HepG2 (cell line): ENCODE measurements around the gene PAK2. TPM values are rescaled to one million over a fixed set of nuclear protein-coding genes. Genes with fewer than 3 reads are reported as not detected.

Experiments
- AHR ChIP-seq: IDR thresholded peaks from 2 replicates; pipeline ENCODE4 v1.6.1; 2018; ENCODE audit warnings: missing genetic modification reagents, missing compliant biosample characterization
- CC2D1A ChIP-seq: sonication (generic); formaldehyde crosslinking; IDR thresholded peaks from 2 replicates; pipeline ENCODE4 v1.8.1; 2023; ENCODE audit warnings: mild to moderate bottlenecking, missing genetic modification reagents
- GZF1 ChIP-seq: sonication (generic); formaldehyde crosslinking; IDR thresholded peaks from 2 replicates; pipeline ENCODE4 v1.5.1; 2020; ENCODE audit warnings: mild to moderate bottlenecking, missing genetic modification reagents
- JDP2 ChIP-seq: sonication (generic); formaldehyde crosslinking; IDR thresholded peaks from 2 replicates; pipeline ENCODE4 v1.8.1; 2022; ENCODE audit warnings: missing genetic modification reagents, borderline replicate concordance
- KDM3A ChIP-seq: IDR thresholded peaks from 2 replicates; pipeline ENCODE4 v1.6.1; 2018; ENCODE audit warnings: low read depth, missing compliant biosample characterization
- KLF13 ChIP-seq: sonication (generic); formaldehyde crosslinking; IDR thresholded peaks from 2 replicates; pipeline ENCODE4 v1.4.0; 2020; ENCODE audit warnings: mild to moderate bottlenecking, missing genetic modification reagents
- SUZ12 ChIP-seq: fragments of 150-350 bp; IDR thresholded peaks from 2 replicates; pipeline ENCODE4 v1.6.1; 2014; ENCODE audit warnings: low read depth, low read length
- TBL1XR1 ChIP-seq: fragments of 150-350 bp; IDR thresholded peaks from 2 replicates; pipeline ENCODE4 v1.6.1; 2014; ENCODE audit warnings: borderline replicate concordance, low read length; ENCODE audit not compliant: partially characterized antibody
- ZBTB7A ChIP-seq: sonication (generic); formaldehyde crosslinking; IDR thresholded peaks from 2 replicates; pipeline ENCODE4 v1.8.0; 2022; ENCODE audit warnings: mild to moderate bottlenecking, missing genetic modification reagents
- ZBTB7B ChIP-seq: sonication (generic); formaldehyde crosslinking; IDR thresholded peaks from 2 replicates; pipeline ENCODE4 v1.4.0; 2020; ENCODE audit warnings: missing genetic modification reagents
- ZNF230 ChIP-seq: sonication (generic); formaldehyde crosslinking; IDR thresholded peaks from 2 replicates; pipeline ENCODE4 v1.4.0; 2020; ENCODE audit warnings: mild to moderate bottlenecking, missing genetic modification reagents
- ZNF468 ChIP-seq: sonication (generic); formaldehyde crosslinking; IDR thresholded peaks from 2 replicates; pipeline ENCODE4 v1.8.0; 2022; ENCODE audit warnings: mild to moderate bottlenecking, moderate library complexity, missing genetic modification reagents
- ZNF83 ChIP-seq: sonication (generic); formaldehyde crosslinking; IDR thresholded peaks from 2 replicates; pipeline ENCODE4 v1.4.0; 2020; ENCODE audit warnings: missing genetic modification reagents, mild to moderate bottlenecking, borderline replicate concordance
- polyA plus RNA-seq, 8 experiments: library from polyadenylated mRNA; depleted of rRNA in 3 of 8; stranded (reverse) in 7 of 8; unstranded in 1 of 8; fragments of >200 nt; fragmentation: Illumina TruSeq in 4 of 8; extraction: Trizol in 4 of 8; gene quantifications; 2 replicates each; pipeline versions ENCODE4 v1.2.1 to v1.2.3, GENCODE V29; 2011 to 2016; ENCODE audit warnings: low read depth in 4 of 8, missing spikeins in 1 of 8, mixed read lengths in 1 of 8; ENCODE audit not compliant: insufficient read depth in 1 of 8
- total RNA-seq, 5 experiments: library from RNA; depleted of rRNA; stranded (reverse); fragments of >200 nt; fragmentation: Illumina TruSeq; extraction: Trizol; gene quantifications; 2 replicates each; pipeline ENCODE4 v1.2.3, GENCODE V29; 2016; ENCODE audit warnings: low read depth in 1 of 5
- TF ChIP-seq, protein P1 (sequence below): sonication (generic); formaldehyde crosslinking; IDR thresholded peaks from 2 replicates; pipeline ENCODE4 v1.5.1; 2020; ENCODE audit warnings: mild to moderate bottlenecking, missing genetic modification reagents
- TF ChIP-seq, protein P2 (sequence below): IDR thresholded peaks from 2 replicates; pipeline ENCODE4 v1.6.1; 2012; ENCODE audit warnings: low read depth, low read length, improper control_type of control experiment
- TF ChIP-seq, protein P3 (sequence below): sonication (generic); formaldehyde crosslinking; IDR thresholded peaks from 2 replicates; pipeline ENCODE4 v1.4.0; 2020; ENCODE audit warnings: missing genetic modification reagents
- TF ChIP-seq, protein P4 (sequence below), 2 experiments: sonication (generic) in 1 of 2; formaldehyde crosslinking in 1 of 2; IDR thresholded peaks; 2 replicates each; pipeline versions ENCODE4 v1.5.1 to v1.6.1; 2011 to 2020; ENCODE audit warnings: borderline replicate concordance in 1 of 2, low read depth in 1 of 2, low read length in 1 of 2, mild to moderate bottlenecking in 1 of 2, missing genetic modification reagents in 1 of 2, moderate library complexity in 1 of 2
- TF ChIP-seq, protein P5 (sequence below): sonication (generic); formaldehyde crosslinking; IDR thresholded peaks from 2 replicates; pipeline ENCODE4 v1.4.0; 2020; ENCODE audit warnings: missing genetic modification reagents

The PAK2 gene
- total and polyA plus RNA-seq, 2 of the 13 experiments (the other 11 are each of a cell fraction or from before 2014, with no cell fraction given), result 23.0 to 24.7 TPM

DNA sequence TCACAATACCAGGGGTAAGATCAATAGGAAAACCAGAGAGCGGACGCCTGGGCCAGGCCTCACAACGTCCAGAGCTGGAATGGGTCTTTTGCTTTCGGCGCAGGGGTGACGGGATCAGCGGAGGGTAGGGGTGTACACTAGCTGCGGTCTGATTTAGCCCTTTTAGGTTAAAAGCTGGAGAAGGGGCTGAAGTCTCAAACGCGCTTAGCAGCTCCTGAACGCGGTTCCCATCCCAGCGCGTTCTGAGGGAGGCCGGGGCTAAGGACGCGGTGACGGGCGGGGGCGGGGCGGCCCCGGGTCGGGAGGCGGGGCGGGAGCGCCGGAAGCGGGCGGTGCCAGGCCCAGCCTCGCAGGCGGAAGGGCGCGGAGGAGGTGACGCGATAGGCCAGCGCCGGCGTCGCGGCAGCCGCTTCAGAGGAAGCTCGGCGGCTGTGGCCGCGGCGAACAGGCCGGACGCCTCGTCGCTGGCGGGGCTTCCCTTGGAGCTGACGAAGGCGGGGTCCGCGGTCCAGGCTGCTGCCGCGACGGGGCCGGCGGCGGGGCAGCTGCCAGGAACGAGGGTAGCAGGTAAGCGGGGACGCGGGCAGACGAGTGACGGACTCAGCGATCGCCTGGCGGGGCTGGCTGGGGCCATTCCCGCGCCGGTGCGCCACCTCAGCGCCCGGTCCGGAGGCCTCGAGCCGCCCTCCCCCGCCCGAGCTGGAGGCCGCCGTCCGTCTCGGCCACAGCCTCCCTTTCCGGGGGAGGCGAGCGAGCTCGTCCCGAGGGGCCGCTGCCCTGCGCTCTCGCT, 128.0 kb downstream of the PAK2 start, which contains the start of gene SENP5 (continued):
- TF ChIP-seq, protein P1, sequence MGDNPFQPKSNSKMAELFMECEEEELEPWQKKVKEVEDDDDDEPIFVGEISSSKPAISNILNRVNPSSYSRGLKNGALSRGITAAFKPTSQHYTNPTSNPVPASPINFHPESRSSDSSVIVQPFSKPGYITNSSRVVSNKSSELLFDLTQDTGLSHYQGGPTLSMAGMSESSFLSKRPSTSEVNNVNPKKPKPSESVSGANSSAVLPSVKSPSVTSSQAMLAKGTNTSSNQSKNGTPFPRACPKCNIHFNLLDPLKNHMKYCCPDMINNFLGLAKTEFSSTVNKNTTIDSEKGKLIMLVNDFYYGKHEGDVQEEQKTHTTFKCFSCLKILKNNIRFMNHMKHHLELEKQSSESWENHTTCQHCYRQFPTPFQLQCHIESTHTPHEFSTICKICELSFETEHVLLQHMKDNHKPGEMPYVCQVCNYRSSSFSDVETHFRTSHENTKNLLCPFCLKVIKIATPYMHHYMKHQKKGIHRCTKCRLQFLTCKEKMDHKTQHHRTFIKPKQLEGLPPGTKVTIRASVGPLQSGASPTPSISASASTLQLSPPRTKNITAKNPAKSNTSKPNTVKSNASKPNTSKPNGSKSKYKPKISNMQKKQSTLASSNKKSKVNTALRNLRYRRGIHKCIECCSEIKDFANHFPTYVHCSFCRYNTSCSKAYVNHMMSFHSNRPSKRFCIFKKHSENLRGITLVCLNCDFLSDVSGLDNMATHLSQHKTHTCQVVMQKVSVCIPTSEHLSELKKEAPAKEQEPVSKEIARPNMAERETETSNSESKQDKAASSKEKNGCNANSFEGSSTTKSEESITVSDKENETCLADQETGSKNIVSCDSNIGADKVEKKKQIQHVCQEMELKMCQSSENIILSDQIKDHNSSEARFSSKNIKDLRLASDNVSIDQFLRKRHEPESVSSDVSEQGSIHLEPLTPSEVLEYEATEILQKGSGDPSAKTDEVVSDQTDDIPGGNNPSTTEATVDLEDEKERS (CRISPR knock-in tag), result no peak
- TF ChIP-seq, protein P2, sequence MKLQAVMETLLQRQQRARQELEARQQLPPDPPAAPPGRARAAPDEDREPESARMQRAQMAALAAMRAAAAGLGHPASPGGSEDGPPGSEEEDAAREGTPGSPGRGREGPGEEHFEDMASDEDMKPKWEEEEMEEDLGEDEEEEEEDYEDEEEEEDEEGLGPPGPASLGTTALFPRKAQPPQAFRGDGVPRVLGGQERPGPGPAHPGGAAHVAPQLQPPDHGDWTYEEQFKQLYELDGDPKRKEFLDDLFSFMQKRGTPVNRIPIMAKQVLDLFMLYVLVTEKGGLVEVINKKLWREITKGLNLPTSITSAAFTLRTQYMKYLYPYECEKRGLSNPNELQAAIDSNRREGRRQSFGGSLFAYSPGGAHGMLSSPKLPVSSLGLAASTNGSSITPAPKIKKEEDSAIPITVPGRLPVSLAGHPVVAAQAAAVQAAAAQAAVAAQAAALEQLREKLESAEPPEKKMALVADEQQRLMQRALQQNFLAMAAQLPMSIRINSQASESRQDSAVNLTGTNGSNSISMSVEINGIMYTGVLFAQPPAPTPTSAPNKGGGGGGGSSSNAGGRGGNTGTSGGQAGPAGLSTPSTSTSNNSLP, result no peak
- TF ChIP-seq ZNF230 (no peak; the same call in none of the 2 replicates), AHR (CRISPR knock-in tag) (no peak), CC2D1A (CRISPR knock-in tag) (no peak), SUZ12 (no peak), ZNF83 (CRISPR knock-in tag) (peak; percentile 25; the same call in 1 of the 2 replicates), KDM3A (CRISPR knock-in tag) (no peak), KLF13 (CRISPR knock-in tag) (no peak), TBL1XR1 (peak; percentile 58), GZF1 (CRISPR knock-in tag) (peak; percentile 41; the same call in 1 of the 2 replicates), ZBTB7A (CRISPR knock-in tag) (no peak), ZBTB7B (CRISPR knock-in tag) (no peak), JDP2 (CRISPR knock-in tag) (no peak), ZNF468 (CRISPR knock-in tag) (peak; percentile 86; the same call in 1 of the 2 replicates)
- TF ChIP-seq, protein P3, sequence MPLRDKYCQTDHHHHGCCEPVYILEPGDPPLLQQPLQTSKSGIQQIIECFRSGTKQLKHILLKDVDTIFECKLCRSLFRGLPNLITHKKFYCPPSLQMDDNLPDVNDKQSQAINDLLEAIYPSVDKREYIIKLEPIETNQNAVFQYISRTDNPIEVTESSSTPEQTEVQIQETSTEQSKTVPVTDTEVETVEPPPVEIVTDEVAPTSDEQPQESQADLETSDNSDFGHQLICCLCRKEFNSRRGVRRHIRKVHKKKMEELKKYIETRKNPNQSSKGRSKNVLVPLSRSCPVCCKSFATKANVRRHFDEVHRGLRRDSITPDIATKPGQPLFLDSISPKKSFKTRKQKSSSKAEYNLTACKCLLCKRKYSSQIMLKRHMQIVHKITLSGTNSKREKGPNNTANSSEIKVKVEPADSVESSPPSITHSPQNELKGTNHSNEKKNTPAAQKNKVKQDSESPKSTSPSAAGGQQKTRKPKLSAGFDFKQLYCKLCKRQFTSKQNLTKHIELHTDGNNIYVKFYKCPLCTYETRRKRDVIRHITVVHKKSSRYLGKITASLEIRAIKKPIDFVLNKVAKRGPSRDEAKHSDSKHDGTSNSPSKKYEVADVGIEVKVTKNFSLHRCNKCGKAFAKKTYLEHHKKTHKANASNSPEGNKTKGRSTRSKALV (CRISPR knock-in tag), result no peak
- TF ChIP-seq, protein P4, sequence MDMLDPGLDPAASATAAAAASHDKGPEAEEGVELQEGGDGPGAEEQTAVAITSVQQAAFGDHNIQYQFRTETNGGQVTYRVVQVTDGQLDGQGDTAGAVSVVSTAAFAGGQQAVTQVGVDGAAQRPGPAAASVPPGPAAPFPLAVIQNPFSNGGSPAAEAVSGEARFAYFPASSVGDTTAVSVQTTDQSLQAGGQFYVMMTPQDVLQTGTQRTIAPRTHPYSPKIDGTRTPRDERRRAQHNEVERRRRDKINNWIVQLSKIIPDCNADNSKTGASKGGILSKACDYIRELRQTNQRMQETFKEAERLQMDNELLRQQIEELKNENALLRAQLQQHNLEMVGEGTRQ (IDR thresholded peaks at IDR 0.05; ENCODE audit: low read depth, low read length), result no peak
- TF ChIP-seq, protein P4 (CRISPR knock-in tag; IDR thresholded peaks at IDR 0.05; ENCODE audit: borderline replicate concordance), result no peak
- TF ChIP-seq, protein P5, sequence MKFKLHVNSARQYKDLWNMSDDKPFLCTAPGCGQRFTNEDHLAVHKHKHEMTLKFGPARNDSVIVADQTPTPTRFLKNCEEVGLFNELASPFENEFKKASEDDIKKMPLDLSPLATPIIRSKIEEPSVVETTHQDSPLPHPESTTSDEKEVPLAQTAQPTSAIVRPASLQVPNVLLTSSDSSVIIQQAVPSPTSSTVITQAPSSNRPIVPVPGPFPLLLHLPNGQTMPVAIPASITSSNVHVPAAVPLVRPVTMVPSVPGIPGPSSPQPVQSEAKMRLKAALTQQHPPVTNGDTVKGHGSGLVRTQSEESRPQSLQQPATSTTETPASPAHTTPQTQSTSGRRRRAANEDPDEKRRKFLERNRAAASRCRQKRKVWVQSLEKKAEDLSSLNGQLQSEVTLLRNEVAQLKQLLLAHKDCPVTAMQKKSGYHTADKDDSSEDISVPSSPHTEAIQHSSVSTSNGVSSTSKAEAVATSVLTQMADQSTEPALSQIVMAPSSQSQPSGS (CRISPR knock-in tag), result 0 out of 2 replicates have a peak, but pooled peaks have one; percentile 19
